ENCODE measurements around the gene RECQL5.

DNA sequence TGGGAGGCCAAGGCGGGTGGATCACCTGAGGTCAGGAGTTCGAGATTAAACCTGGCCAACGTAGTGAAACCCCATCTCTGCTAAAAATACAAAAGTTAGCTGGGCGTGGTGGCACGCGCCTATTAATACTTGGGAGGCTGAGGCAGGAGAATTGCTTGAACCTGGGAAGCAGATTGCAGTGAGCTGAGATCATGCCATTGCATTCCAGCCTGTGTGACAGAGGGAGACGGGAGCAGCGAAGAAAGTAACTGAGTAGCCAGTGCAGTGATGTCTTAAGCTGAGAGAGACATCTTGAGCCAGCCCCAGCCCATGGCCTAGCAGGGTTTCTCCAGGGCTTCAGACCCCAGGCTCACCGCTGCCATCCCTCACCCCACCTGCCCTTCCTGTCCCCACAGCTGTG, 43.6 kb downstream of the RECQL5 start:
- no peak for TF ChIP-seq YY1 (IDR thresholded peaks at IDR 0.05; ENCODE audit: insufficient read depth, insufficient read length)
- no peak for TF ChIP-seq SUZ12 (IDR thresholded peaks at IDR 0.05; ENCODE audit: extremely low read depth, insufficient read depth, insufficient read length)

All from NT2/D1 (cell line).